H1 (cell line): ENCODE data around the gene PPP2R5B. TPM values are rescaled to one million over a fixed set of nuclear protein-coding genes. Genes with fewer than 3 reads are reported as not detected.

Experiments used
- CEBPB ChIP-seq: IDR thresholded peaks from 2 replicates; pipeline ENCODE4 v1.6.1; 2012; ENCODE audit warnings: low read depth, low read length
- POLR2A ChIP-seq, 2 experiments: IDR thresholded peaks; 1 replicate in 1 of 2; 2 replicates in 1 of 2; pipeline ENCODE4 v1.6.1; 2011; ENCODE audit warnings: low read depth in 2 of 2, low read length in 2 of 2, mild to moderate bottlenecking in 2 of 2; ENCODE audit errors: control extremely low read depth in 1 of 2
- POU5F1 ChIP-seq: IDR thresholded peaks from 2 replicates; pipeline ENCODE4 v1.6.1; 2011; ENCODE audit warnings: low read depth, mild to moderate bottlenecking, low read length, moderate library complexity
- polyA plus RNA-seq, 7 experiments: library from polyadenylated mRNA; depleted of rRNA in 3 of 7; stranded (reverse) in 5 of 7; unstranded in 2 of 7; fragments of >200 nt in 5 of 7; fragments of 200-250 nt in 2 of 7; gene quantifications; 1 replicate in 5 of 7; 2 replicates in 1 of 7; 4 replicates in 1 of 7; pipeline versions ENCODE4 v1.2.1 to v1.2.3, GENCODE V29; 2011 to 2013; ENCODE audit warnings: missing spikeins in 2 of 7, mixed read lengths in 2 of 7
- total RNA-seq: library from RNA; stranded (reverse); fragmentation: NEBNext Ultra II Directional; extraction: Animal tissue kit (Norgen Biotek cat#: 25700); gene quantifications from 2 replicates; pipeline ENCODE4 v1.2.1, GENCODE V29; 2021

Gene PPP2R5B
- total and polyA plus RNA-seq, 2 of the 8 experiments (the other 6 are each of a cell fraction or from before 2014, with no cell fraction given): 4.9 to 5.1 TPM

DNA sequence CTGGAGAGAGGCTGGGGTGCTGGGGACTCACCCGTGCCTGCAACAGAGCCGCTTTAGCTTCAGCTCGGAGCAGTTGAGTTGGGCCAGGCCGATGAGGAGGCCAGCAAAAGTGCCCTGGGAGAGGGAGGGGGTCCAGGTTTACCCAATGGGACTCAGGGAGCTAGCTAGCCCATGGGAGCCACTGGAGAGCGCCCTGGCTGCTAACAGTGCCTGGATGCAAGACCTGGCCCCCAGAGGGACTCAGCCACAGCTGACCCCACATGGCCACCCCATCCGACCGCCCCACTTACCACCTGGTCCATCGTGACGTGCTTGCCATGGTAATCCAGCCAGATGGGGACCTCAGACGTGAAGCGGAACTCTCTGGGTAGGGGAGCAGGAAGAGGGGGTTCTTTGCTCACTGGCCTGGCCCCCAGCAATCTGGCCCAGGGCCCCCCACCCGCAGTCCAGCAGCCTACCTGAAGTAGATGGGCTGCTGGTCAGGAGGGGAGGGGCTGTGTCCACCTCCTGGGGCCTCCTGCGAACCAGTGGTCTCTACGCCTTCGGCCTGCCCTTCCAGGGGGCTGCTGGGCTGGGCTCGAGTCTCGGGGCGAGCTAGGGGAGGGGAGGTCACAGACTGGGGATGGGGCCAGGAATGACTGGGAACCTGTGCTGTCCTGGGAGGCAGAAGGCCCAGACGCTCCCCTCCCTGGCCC lies 27.0 kb upstream of the PPP2R5B start (continued):
- TF ChIP-seq POLR2A (IDR thresholded peaks at IDR 0.05; ENCODE audit: control extremely low read depth in 1 of 2, low read depth in 2 of 2, low read length in 2 of 2): no peak
- no peak for TF ChIP-seq CEBPB
- TF ChIP-seq POU5F1: no peak
- TF ChIP-seq, all 59 proteins: peak for 0
